Skin of body (tissue), 2 donors: ENCODE measurements around the gene PIANP. TPM values are rescaled to one million over a fixed set of nuclear protein-coding genes. Genes with fewer than 3 reads are reported as not detected.
"Not testable (repeated sequence)": the region's sequence is repeated elsewhere in the genome, so short reads cannot be mapped to it uniquely, and the experiment has no call there.

Source experiments
- DNase-seq: peaks from one replicate; lab custom pipeline; 2025; lab: John Stamatoyannopoulos, UW
- total RNA-seq: library from RNA; depleted of rRNA; stranded (reverse); fragments of >200 nt; gene quantifications from one replicate; pipeline ENCODE4 v1.2.3, GENCODE V29; 2014

The PIANP gene
- total RNA-seq = 0.10 TPM

DNA sequence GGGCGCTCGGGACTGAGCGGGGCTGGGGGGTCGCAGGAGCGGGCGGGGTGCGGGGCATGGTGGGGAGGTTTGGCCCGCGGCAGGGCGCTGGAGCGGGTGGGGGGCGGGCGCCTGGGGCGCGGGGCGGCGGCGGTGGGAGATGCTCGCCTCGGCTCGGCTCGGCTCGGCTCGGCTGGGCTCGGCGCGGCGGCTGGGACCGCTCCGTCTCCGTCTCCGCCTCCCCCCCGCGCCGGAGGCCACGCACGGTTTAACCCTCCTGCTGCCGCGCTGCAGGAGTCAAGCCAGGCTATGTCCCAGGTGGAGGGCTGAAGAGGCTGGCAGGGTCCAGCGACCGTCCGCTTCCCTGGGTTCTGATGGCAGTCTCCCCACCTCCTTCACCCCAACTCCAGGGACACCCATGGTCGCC, at the start of gene PIANP:
TSS of gene PIANP (minus strand) at position 170 of the 406 bp plus-strand sequence. CDS start 2,754 bp downstream, outside the sequence.
- peak; percentile 55 for DNase-seq

- no peak for DNase-seq
Observed at GRCh38 chr12:6748761-6749160, 48.1 kb upstream of the PIANP start.

- no peak for DNase-seq
Observed at GRCh38 chr12:6747216-6747615, 46.6 kb upstream of the PIANP start.

DNA sequence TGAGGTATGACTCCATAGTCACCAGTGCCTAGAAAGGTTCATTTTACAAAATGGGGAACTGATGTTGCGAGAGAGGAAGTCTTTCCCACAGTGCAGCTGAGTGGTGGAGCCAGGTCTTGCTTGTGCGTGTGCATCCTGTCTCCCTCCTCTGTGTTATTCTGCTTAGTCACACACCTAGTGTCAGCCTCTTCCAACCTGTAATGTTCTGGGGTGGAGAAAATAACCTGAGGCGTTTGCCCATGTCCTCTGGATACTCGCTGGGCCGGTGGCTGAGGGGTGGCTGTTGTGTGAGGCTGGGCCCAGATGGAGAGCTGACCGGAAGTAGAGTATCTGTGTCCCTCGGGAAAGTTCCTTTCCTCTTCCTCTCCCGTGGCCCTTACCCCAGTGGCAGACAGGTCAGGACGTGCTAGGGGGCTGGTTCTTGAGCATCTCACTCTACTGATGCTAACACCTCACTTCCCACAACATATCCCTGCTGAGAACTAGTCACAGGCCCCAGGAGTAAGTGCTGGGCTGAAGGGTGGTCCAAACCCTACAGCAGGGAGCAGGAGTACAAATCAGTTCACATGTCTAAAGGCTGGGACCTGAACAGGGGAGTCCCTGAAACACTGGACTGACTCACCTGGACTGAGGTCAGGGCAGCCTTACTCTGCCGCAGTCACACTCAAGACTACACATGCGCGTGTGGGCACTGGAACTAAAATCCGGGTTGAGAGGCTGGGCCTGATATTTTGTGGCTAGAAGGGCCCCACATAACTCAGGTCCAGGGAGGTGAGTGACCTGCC, 45.3 kb upstream of the PIANP start:
- DNase-seq = no peak

DNA sequence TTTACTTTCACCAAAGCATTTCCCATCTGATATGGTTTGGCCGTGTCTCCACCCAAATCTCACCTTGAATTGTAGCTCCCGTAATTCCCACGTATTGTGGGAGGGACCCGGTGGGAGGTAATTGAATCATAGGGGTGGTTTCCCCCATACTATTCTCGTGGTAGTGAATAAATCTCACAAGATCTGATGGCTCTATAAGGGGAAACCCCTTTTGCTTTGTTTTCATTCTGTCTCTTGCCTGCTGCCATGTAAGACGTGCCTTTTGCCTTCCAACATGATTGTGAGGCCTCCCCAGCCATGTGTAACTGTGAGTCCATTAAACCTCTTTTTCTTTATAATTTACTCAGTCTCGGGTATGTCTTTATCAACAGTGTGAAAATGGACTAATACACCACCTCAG, 42.7 kb upstream of the PIANP start:
- not testable (repeated sequence) for DNase-seq

DNA sequence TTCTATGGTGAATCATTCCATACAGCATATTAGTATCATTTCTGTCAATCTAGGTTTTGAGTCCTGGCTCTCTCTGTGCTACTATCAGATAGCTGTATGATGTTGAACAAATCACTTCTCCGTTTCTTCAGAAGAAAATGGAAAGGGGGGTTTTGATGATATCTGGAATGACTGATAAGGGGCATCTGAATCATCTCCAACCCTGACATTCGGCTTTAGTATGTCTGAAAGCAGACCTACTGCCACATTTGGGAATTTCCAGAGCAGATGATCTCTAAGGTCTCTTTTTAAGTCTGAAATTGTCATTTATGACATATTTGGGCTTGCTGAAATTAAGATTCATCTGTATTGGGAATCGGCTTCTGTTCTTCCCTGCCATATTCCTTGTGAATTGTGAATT, 42.2 kb upstream of the PIANP start:
- DNase-seq = no peak

GRCh38 chr12:6742080-6742479, 41.5 kb upstream of the PIANP start:
- DNase-seq = not testable (repeated sequence)

GRCh38 chr12:6736754-6737153, 36.1 kb upstream of the PIANP start:
- no peak for DNase-seq

GRCh38 chr12:6735448-6736191, 35.0 kb upstream of the PIANP start:
- DNase-seq = peak; percentile 16

GRCh38 chr12:6734506-6735387, 34.1 kb upstream of the PIANP start:
- no peak for DNase-seq

DNA sequence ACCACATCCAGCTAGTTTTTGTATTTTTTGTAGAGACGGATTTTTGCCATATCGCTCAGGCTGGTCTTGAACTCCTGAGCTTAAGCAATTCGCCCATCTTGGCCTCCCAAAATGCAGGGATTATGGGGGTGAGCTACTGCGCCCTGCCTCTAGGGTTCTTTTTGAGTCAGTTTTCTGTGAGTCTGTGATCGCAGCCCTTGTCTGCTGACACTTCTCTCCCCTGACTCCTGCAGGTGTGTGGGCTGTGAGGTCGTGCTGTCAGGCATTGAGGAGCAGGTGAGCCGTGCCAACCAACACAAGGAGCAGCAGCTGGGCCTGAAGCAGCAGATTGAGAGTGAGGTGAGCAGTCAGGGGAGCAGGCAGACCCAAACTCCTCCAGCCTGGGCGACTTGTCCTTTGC, 29.6 kb upstream of the PIANP start:
- DNase-seq = no peak

DNA sequence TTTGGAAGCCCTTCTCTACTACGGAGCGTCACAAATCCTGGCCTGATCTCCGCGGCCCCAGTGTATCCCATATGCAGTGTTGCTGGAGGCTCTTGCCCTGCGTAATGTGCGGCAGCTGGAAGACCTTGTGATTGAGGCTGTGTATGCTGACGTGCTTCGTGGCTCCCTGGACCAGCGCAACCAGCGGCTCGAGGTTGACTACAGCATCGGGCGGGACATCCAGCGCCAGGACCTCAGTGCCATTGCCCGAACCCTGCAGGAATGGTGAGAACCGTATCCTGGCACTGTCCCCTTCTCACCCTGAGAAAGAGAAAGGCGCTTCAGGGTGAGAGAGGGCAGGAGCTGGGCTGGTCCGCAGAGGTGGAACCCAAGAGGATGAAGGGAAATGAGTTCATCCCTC, 28.6 kb upstream of the PIANP start:
- DNase-seq = no peak

DNA sequence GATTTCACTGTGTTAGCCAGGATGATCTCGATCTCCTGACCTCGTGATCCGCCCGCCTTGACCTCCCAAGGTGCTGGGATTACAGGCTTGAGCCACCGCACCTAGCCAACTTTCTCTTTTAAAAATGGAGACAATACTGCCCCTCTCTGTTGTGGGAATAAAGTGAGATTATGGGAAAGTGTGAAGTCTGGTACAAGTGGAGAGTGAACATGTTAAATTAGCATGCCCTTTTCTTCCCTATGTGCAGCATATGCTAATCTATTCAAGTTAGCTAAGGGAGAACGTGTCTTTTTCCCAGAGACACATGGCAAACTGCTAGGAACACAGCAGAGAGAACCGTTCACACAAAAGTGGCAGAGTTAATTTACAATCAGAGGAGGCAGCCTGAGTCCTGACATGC, 24.7 kb upstream of the PIANP start:
- DNase-seq = no peak

DNA sequence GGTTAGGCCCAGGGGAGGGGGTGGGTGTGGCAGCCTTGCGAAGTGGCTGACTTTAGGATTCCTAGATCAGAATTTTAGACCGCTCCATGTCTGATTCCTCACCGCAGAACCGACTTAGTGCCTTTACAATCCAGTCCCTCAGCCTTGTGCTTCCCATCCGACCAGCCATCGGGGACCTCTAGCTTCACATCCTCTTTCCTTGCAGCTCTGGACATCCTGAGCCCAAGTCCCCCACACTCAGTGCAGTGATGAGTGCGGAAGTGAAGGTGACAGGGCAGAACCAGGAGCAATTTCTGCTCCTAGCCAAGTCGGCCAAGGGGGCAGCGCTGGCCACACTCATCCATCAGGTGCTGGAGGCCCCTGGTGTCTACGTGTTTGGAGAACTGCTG, 23.8 kb upstream of the PIANP start:
- DNase-seq = no peak

GRCh38 chr12:6723607-6724408, 23.2 kb upstream of the PIANP start, which contains the start of gene COPS7A:
COPS7A (plus strand) TSS chr12:6724046; CDS start chr12:6724657, 611 bp downstream.
- peak; percentile 97 for DNase-seq

- no peak for DNase-seq
Observed at GRCh38 chr12:6722863-6723262, 22.2 kb upstream of the PIANP start.

- DNase-seq = no peak
Observed at GRCh38 chr12:6716874-6717437, 16.3 kb upstream of the PIANP start.

- not testable (repeated sequence) for DNase-seq
Observed at GRCh38 chr12:6716031-6716873, 15.6 kb upstream of the PIANP start.

DNA sequence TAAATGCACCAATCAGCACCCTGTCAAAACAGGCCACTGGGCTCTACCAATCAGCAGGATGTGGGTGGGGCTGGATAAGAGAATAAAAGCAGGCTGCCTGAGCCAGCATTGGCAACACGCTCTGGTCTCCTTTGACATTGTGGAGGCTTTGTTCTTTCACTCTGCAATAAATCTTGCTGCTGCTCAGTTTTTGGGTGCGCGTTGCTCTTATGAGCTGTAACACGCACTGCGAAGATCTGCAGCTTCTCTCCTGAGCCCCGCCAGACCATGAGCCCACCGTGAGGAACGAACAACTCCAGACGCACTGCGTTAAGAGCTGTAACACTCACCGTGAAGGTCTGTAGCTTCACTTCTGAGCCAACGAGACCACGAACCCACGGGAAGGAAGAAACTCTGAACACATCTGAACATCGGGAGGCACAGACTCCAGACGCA, 8.4 kb upstream of the PIANP start:
- DNase-seq = no peak
